ENCODE data around the gene LHX8. TPM values are rescaled to one million over a fixed set of nuclear protein-coding genes. Genes with fewer than 3 reads are reported as not detected.

LHX8 gene
- total and polyA plus RNA-seq, 9 of the 15 experiments (the other 6 are each of a cell fraction or from before 2014, with no cell fraction given) = not detected

DNA sequence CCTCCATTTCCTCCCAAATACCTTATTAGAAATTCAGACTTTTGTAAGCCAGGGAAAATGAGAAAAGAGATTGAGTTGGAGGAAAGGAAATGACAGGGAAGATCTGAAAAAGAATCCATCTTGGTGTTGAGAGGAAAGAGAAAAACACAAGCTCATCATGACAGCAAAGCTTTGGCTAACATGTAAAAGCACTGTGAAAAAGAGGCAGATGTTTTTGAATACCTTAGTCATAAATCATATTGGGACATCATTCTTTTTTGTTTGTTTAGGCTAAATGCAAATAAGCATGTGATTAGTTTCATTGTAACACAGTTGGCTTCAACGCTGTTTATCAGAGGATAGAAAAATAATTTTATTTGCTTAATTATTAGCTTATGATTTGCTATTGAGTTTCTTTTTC is 64.6 kb downstream of the LHX8 start:
- Histone ChIP-seq H3K36me3 (ENCODE audit: control insufficient read depth, insufficient read depth, low read length) (no peaks in the 10 kb centered on the region), H3K9me3 (replicated peaks; ENCODE audit: control insufficient read depth, insufficient read depth, low read depth, low read length) (no peaks in the 10 kb centered on the region), H3K27ac (ENCODE audit: extremely low read depth, low read depth, low read length) (no peak overlapping the region), H2AFZ (ENCODE audit: low read depth, low read length) (no peak overlapping the region), H3K4me2 (ENCODE audit: insufficient read depth, low read length) (no peak overlapping the region), H3K27me3 (ENCODE audit: control insufficient read depth in 2 of 2, insufficient read depth in 2 of 2, low read length in 2 of 2) (no peaks in the 10 kb centered on the region), H3K9me1 (ENCODE audit: control insufficient read depth, insufficient read depth, low read length) (no peaks in the 10 kb centered on the region), H3K4me3 (no peak overlapping the region), H4K20me1 (replicated peaks; ENCODE audit: control insufficient read depth, insufficient read depth, low read length) (no peaks in the 10 kb centered on the region), H3K4me1 (replicated peaks in 1 of 2; ENCODE audit: control insufficient read depth in 2 of 2, insufficient read depth in 2 of 2, low read length in 2 of 2) (no peaks in the 10 kb centered on the region), H3K79me2 (ENCODE audit: control insufficient read depth, insufficient read depth, low read length) (no peaks in the 10 kb centered on the region), H3K9ac (ENCODE audit: insufficient read depth in 1 of 2, low read depth in 2 of 2, low read length in 2 of 2) (no peak overlapping the region)
- no peak for DNase-seq (ENCODE audit: extremely low read depth in 1 of 4, low spot score in 3 of 4)
- intact Hi-C loops (cut with micrococcal nuclease) (no loop called here), in situ Hi-C loops (cut with MboI) (no loop called here)
- ATAC-seq = no peak
- POLR2A ChIA-PET = interaction anchor here (1.5 kb wide), 1 partner anchor 11 kb away, joined by 5 read pairs; no protein-coding TSS in a partner anchor
- no TSS peak for BruUV-seq (replicated peaks)
- TF ChIP-seq, protein P1, sequence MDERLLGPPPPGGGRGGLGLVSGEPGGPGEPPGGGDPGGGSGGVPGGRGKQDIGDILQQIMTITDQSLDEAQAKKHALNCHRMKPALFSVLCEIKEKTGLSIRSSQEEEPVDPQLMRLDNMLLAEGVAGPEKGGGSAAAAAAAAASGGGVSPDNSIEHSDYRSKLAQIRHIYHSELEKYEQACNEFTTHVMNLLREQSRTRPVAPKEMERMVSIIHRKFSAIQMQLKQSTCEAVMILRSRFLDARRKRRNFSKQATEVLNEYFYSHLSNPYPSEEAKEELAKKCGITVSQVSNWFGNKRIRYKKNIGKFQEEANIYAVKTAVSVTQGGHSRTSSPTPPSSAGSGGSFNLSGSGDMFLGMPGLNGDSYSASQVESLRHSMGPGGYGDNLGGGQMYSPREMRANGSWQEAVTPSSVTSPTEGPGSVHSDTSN (CRISPR knock-in tag; IDR thresholded peaks at IDR 0.05; ENCODE audit: low read depth) = no peak
- TF ChIP-seq, protein P1 (tag; conservative IDR thresholded peaks at IDR 0.05; ENCODE audit: low read depth) = peak; percentile 39
- no peak for TF ChIP-seq COPS2 (conservative IDR thresholded peaks at IDR 0.05)
- TF ChIP-seq, protein P2, sequence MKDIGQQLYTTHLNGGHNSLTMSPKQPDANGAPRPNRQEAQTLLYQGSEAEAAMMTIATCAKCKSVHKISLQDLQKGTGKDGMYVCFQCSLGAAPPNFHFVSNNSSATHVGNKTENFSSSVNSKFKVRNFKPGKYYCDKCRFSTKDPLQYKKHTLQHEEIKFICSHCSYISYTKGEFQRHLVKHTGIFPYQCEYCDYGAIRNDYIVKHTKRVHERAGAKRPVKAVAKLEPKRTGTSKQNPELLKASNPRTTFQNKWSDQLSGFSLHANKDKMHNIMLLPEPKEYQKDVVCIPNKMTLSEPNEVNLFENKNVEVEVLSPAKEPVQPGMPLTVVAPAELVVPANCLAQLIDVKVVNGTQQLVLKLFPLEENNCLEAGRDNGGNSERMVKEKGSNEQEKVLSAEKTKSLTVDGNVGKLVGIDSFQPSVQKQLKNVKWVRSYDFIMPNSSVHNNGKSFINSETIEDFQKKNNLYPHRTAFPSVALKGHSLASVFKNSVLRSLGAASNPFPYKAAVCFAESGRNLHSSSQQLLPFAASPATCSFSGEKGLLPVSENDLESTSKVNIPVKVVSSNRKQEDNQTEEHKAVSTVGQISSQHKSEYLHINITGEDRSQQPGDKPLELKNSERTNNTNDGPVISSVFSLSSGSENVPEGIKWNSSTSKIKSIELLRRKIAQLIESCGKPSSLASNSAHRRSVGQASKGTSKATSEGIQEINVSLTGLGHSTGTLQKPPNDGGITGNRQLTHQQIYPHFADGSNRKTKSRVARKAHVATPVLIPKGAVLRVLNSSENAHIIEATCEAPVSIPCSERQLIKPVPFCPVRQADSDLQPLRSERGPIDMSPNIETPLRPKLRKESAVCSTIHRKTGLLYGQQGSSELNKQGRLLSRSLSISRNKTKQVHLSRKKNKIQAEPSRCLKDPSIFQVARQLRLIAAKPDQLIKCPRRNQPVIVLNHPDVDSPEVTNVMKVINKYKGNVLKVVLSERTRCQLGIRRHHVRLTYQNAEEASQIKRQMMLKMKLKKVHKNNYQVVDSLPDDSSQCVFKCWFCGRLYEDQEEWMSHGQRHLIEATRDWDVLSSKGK (CRISPR knock-in tag; IDR thresholded peaks at IDR 0.05) = no peak
- TF ChIP-seq, protein P3, sequence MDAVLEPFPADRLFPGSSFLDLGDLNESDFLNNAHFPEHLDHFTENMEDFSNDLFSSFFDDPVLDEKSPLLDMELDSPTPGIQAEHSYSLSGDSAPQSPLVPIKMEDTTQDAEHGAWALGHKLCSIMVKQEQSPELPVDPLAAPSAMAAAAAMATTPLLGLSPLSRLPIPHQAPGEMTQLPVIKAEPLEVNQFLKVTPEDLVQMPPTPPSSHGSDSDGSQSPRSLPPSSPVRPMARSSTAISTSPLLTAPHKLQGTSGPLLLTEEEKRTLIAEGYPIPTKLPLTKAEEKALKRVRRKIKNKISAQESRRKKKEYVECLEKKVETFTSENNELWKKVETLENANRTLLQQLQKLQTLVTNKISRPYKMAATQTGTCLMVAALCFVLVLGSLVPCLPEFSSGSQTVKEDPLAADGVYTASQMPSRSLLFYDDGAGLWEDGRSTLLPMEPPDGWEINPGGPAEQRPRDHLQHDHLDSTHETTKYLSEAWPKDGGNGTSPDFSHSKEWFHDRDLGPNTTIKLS (IDR thresholded peaks at IDR 0.05; ENCODE audit: borderline replicate concordance, low read depth) = no peak
- FAIRE-seq = no peak
- CTCF ChIA-PET (ENCODE audit: low intra/inter-chr PET ratio) = no interaction called here
- WGBS (ENCODE audit: insufficient coverage, low coverage, missing lambda C conversion rate) = 0% methylated on average over 1 of the region's 1 CpG
